WERI-Rb-1 (cell line): ENCODE data around the gene ADGRV1.

ENCODE experiments used
- DNase-seq: peaks from one replicate; pipeline ENCODE4 v3.0.0-alpha.2; 2020
- H3K27ac ChIP-seq: fragments of 250-450 bp; sonication (Bioruptor Pico); 2 replicates; pipeline ENCODE4 v1.5.1; 2020; ENCODE audit warnings: mild to moderate bottlenecking, moderate library complexity
- H3K27me3 ChIP-seq: fragments of 250-450 bp; sonication (Bioruptor Pico); 2 replicates; pipeline ENCODE4 v1.5.1; 2021; ENCODE audit warnings: mild to moderate bottlenecking, low read depth, moderate library complexity; ENCODE audit not compliant: insufficient read depth, severe bottlenecking
- H3K36me3 ChIP-seq: fragments of 250-450 bp; sonication (Bioruptor Pico); 2 replicates; pipeline ENCODE4 v1.5.1; 2020; ENCODE audit warnings: mild to moderate bottlenecking, moderate library complexity
- H3K4me3 ChIP-seq: 2 replicates; pipeline ENCODE4 v1.5.1; 2011; ENCODE audit warnings: low read depth, mild to moderate bottlenecking, control low read depth, low read length
- H3K9me3 ChIP-seq: fragments of 250-450 bp; sonication (Bioruptor Pico); 2 replicates; pipeline ENCODE4 v1.5.1; 2021; ENCODE audit warnings: mild to moderate bottlenecking, moderate library complexity; ENCODE audit not compliant: severe bottlenecking
- CTCF ChIP-seq: IDR thresholded peaks from 2 replicates; pipeline ENCODE4 v1.5.1; 2011; ENCODE audit warnings: low read depth, mild to moderate bottlenecking, control low read depth, inconsistent platforms, low read length

The ADGRV1 gene

GRCh38 chr5:90901261-90901660, 342.7 kb downstream of the ADGRV1 start:
- Histone ChIP-seq H3K27ac (no peak overlapping the region), H3K36me3 (no peaks in the 10 kb centered on the region; the same call in 1 of the 2 replicates), H3K27me3 (no peaks in the 10 kb centered on the region), H3K4me3 (no peak overlapping the region), H3K9me3 (no peaks in the 10 kb centered on the region)
- no peak for DNase-seq
- TF ChIP-seq CTCF: no peak

DNA sequence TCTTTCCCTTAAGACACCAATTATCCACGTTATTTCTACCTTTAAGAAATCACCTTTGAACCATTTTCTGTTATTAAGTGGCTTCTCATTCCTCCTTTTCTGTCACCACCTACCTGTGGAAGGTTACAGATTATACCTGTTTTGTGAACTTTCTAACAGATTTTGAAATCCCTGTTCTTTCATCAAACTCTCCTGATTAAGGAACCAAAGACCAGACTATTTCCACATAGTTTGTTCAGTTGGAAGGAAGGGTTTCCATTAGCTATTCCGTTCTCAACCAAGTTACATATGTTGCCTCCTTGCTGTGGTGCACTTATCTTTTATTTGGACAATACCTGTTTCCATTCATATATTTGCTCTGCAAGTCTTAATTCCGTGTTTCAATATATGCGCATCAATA, 343.6 kb downstream of the ADGRV1 start:
- Histone ChIP-seq H3K36me3 (no peaks in the 10 kb centered on the region; the same call in 1 of the 2 replicates), H3K27me3 (no peaks in the 10 kb centered on the region), H3K27ac (no peak overlapping the region), H3K4me3 (no peak overlapping the region), H3K9me3 (no peaks in the 10 kb centered on the region)
- no peak for TF ChIP-seq CTCF
- DNase-seq: no peak

DNA sequence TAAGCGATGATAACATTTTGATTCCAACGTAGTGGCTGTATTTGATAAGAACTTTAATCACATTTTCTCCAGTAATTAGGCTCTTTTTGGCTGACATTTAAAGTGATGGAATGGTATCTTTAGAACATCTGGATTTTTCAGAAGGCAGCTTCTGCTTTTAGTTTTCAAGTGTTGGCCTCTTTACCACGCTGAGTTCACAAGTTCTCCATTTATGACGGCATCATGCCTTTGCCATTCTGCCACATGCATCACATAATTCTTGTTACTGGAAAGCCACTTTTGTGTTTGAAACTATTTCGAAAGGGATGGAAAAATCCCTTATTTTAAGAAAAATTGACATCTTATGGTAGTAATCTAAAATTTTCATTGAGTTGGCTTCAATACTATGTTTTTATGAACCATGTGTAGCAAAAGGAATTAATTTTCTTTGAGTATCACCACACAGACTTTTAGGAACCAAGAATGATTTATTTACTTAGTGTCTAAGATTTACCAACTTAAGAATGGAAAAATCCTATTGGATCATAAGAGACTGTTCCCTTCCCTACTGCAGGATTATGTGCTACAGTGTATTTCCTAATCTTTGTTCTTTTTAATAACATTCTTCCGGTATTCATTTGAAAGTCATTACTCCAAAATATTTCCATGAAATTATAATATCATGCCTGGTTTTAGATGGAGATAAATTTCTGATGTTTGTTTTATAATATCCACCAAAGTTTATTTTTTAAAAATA, 344.2 kb downstream of the ADGRV1 start:
- H3K27ac ChIP-seq: no peak overlapping the region
- TF ChIP-seq CTCF: no peak
- H3K27me3 ChIP-seq: no peaks in the 10 kb centered on the region
- no peak overlapping the region for H3K4me3 ChIP-seq
- no peak for DNase-seq
- H3K36me3 ChIP-seq: no peaks in the 10 kb centered on the region; the same call in 1 of the 2 replicates
- no peaks in the 10 kb centered on the region for H3K9me3 ChIP-seq

- no peaks in the 10 kb centered on the region for H3K9me3 ChIP-seq
- DNase-seq: no peak
- no peak overlapping the region for H3K27ac ChIP-seq
- no peak for TF ChIP-seq CTCF
- no peaks in the 10 kb centered on the region for H3K27me3 ChIP-seq
- H3K36me3 ChIP-seq: no peaks in the 10 kb centered on the region; the same call in 1 of the 2 replicates
- H3K4me3 ChIP-seq: no peak overlapping the region
Measured at GRCh38 chr5:90909101-90909503, 350.5 kb downstream of the ADGRV1 start.

DNA sequence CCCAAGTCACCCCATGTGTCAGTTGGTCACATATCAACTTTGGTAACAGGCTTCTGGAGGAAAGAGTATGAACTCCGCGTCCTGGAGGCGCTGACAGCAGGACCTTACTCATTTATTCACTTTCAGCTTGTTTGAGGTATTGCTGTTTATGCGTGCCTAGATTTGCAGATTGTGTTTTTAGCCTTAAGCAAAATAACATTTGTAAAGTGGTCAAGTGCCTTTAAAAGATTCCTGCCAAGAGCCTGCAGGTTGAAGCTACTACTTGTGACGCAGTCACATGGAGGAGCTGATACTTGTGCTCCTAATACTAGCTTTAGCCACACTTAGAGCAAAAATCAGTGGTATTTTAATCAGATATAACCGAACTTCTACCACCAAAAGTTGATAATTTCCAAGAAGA, 351.3 kb downstream of the ADGRV1 start:
- H3K27me3 ChIP-seq: no peaks in the 10 kb centered on the region
- no peak overlapping the region for H3K27ac ChIP-seq
- DNase-seq: no peak
- no peaks in the 10 kb centered on the region for H3K36me3 ChIP-seq
- no peak overlapping the region for H3K4me3 ChIP-seq
- H3K9me3 ChIP-seq: no peaks in the 10 kb centered on the region
- no peak for TF ChIP-seq CTCF

DNA sequence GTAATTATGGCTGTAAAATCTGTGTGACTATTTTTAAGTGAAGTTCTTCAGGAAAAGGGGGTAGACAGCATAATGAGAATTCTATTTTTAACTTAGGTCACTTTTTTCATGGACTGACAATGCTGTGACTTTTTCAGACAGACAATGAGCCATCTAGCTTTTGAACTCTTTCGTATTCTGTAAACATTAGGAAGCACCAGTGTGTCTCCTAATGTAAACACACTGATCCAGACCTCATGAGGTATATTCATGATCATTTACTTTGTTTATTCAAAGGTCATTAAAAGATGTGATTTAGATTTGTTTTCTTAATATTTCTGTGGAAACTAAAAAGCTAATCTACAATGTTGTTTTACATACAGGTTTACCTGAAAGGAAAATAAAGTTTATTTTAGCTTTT, 352.6 kb downstream of the ADGRV1 start:
- H3K27me3 ChIP-seq: no peaks in the 10 kb centered on the region
- H3K4me3 ChIP-seq: no peak overlapping the region
- DNase-seq: no peak
- no peak overlapping the region for H3K27ac ChIP-seq
- H3K36me3 ChIP-seq: no peaks in the 10 kb centered on the region
- H3K9me3 ChIP-seq: no peaks in the 10 kb centered on the region
- TF ChIP-seq CTCF: no peak
